MM.1S (cell line): ENCODE measurements around the gene NPC1.

Experiments
- EZH2phosphoT487 ChIP-seq: fragments of 300-600 bp; sonication (generic); IDR thresholded peaks from 2 replicates; pipeline ENCODE4 v1.6.1; 2018; ENCODE audit warnings: antibody characterized with exemption, low read length
- TF ChIP-seq, protein P1 (sequence below): fragments of 300-600 bp; sonication (generic); IDR thresholded peaks from 2 replicates; pipeline ENCODE4 v1.5.1; 2016; ENCODE audit warnings: antibody characterized with exemption, low read length, mixed read lengths

GRCh38 chr18:23499291-23499781 is 87.0 kb downstream of the NPC1 start:
- TF ChIP-seq, protein P1, sequence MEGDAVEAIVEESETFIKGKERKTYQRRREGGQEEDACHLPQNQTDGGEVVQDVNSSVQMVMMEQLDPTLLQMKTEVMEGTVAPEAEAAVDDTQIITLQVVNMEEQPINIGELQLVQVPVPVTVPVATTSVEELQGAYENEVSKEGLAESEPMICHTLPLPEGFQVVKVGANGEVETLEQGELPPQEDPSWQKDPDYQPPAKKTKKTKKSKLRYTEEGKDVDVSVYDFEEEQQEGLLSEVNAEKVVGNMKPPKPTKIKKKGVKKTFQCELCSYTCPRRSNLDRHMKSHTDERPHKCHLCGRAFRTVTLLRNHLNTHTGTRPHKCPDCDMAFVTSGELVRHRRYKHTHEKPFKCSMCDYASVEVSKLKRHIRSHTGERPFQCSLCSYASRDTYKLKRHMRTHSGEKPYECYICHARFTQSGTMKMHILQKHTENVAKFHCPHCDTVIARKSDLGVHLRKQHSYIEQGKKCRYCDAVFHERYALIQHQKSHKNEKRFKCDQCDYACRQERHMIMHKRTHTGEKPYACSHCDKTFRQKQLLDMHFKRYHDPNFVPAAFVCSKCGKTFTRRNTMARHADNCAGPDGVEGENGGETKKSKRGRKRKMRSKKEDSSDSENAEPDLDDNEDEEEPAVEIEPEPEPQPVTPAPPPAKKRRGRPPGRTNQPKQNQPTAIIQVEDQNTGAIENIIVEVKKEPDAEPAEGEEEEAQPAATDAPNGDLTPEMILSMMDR = no peak
- no peak for TF ChIP-seq EZH2phosphoT487
